SU-DHL-6 (cell line): ENCODE measurements around the gene ARHGEF3.

Source experiments
- H2AFZ ChIP-seq: fragments of 200-600 bp; sonication (generic); 2 replicates; pipeline ENCODE4 v1.6.1; 2014; ENCODE audit warnings: low read depth, mild to moderate bottlenecking, moderate library complexity, mixed read lengths, antibody characterized with exemption, low read length; ENCODE audit not compliant: severe bottlenecking
- H3F3A ChIP-seq: fragments of 200-600 bp; shearing (Covaris generic); 2 replicates; pipeline ENCODE4 v1.6.0; 2016; ENCODE audit warnings: antibody characterized with exemption, mild to moderate bottlenecking; ENCODE audit not compliant: insufficient read depth
- H3K27ac ChIP-seq: fragments of 200-600 bp; sonication (generic); 2 replicates; pipeline ENCODE4 v1.5.1; 2016; ENCODE audit warnings: low read depth, mild to moderate bottlenecking, low read length, moderate library complexity, mixed read lengths
- H3K27me3 ChIP-seq: fragments of 200-600 bp; sonication (generic), shearing (Covaris generic); 2 replicates; pipeline ENCODE4 v1.6.0; 2014; ENCODE audit warnings: mild to moderate bottlenecking, low read length
- H3K36me3 ChIP-seq: fragments of 200-600 bp; sonication (generic); 2 replicates; pipeline ENCODE4 v1.6.1; 2014; ENCODE audit warnings: mild to moderate bottlenecking, low read length, mixed read lengths
- H3K4me2 ChIP-seq: fragments of 300-600, 200-600 bp; shearing (Covaris generic), sonication (generic); 2 replicates; pipeline ENCODE4 v1.6.0; 2014; ENCODE audit warnings: low read length, low read depth, mild to moderate bottlenecking; ENCODE audit not compliant: poor library complexity, severe bottlenecking
- H3K4me3 ChIP-seq: fragments of 200-600 bp; sonication (generic); 2 replicates; pipeline ENCODE4 v1.5.1; 2014; ENCODE audit warnings: antibody characterized with exemption, low read length, mild to moderate bottlenecking, mixed read lengths; ENCODE audit not compliant: insufficient read depth, poor library complexity, severe bottlenecking
- H3K79me2 ChIP-seq: fragments of 200-600 bp; sonication (generic); 2 replicates; pipeline ENCODE4 v1.6.1; 2014; ENCODE audit warnings: mild to moderate bottlenecking, low read length, moderate library complexity; ENCODE audit not compliant: insufficient read depth
- H3K9ac ChIP-seq: fragments of 200-600 bp; sonication (generic); 2 replicates; pipeline ENCODE4 v1.7.0; 2014; ENCODE audit warnings: mild to moderate bottlenecking, low read length
- H3K9me2 ChIP-seq: fragments of 200-600 bp; sonication (generic); replicated peaks from 2 replicates; pipeline ENCODE4 v1.6.1; 2014; ENCODE audit warnings: low read length; ENCODE audit not compliant: insufficient read depth
- H3K9me3 ChIP-seq: fragments of 200-600 bp; sonication (generic); 2 replicates; pipeline ENCODE4 v1.6.1; 2014; ENCODE audit warnings: low read length, mixed read lengths; ENCODE audit not compliant: insufficient read depth
- H4K20me1 ChIP-seq: fragments of 200-600 bp; sonication (generic); 2 replicates; pipeline ENCODE4 v1.6.1; 2014; ENCODE audit warnings: low read depth, mild to moderate bottlenecking, antibody characterized with exemption, low read length, moderate library complexity, mixed read lengths
- EZH2phosphoT487 ChIP-seq: fragments of 200-600 bp; sonication (generic), shearing (Covaris generic); conservative IDR thresholded peaks from 2 replicates; pipeline ENCODE4 v1.6.1; 2018; ENCODE audit warnings: mild to moderate bottlenecking, antibody characterized with exemption, low read length, moderate library complexity, mixed read lengths
- TF ChIP-seq, protein P1 (sequence below): fragments of 200-600 bp; sonication (generic); IDR thresholded peaks from one replicate; pipeline ENCODE4 v1.5.1; 2017; ENCODE audit warnings: antibody characterized with exemption, mild to moderate bottlenecking, low read length, moderate library complexity; ENCODE audit not compliant: insufficient read depth, poor library complexity, severe bottlenecking

ARHGEF3 gene

DNA sequence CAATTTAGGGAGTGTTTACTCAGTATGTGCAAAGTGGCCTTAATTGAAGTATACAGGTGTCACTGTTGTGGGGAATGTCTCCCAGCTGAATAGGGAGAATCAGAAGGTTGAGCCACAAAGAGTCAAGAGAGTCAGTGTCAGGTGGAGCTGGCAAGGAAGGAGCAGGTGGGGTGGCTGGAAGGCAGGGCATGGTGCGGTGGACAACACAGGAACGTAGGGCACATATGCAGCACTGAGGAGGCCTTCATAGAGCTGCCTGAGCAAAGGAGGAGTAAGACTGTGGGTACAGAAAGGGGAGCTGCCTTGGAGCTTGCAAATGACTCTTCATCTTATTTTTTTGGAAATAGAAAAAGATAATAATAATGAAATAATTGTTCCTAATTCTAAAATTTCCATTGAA is 20.0 kb downstream of the ARHGEF3 start:
- peaks cover 6% of the 10 kb centered on the region for H3F3A ChIP-seq
- no peak overlapping the region for H2AFZ ChIP-seq
- no peaks in the 10 kb centered on the region for H4K20me1 ChIP-seq
- no peaks in the 10 kb centered on the region for H3K36me3 ChIP-seq
- no peaks in the 10 kb centered on the region for H3K9me2 ChIP-seq
- no peak overlapping the region for H3K9ac ChIP-seq
- H3K9me3 ChIP-seq, result no peaks in the 10 kb centered on the region
- no peaks in the 10 kb centered on the region for H3K79me2 ChIP-seq
- no peak overlapping the region for H3K4me3 ChIP-seq
- no peaks in the 10 kb centered on the region for H3K27me3 ChIP-seq
- no peak overlapping the region for H3K27ac ChIP-seq
- TF ChIP-seq EZH2phosphoT487, result no peak
- TF ChIP-seq, protein P1, sequence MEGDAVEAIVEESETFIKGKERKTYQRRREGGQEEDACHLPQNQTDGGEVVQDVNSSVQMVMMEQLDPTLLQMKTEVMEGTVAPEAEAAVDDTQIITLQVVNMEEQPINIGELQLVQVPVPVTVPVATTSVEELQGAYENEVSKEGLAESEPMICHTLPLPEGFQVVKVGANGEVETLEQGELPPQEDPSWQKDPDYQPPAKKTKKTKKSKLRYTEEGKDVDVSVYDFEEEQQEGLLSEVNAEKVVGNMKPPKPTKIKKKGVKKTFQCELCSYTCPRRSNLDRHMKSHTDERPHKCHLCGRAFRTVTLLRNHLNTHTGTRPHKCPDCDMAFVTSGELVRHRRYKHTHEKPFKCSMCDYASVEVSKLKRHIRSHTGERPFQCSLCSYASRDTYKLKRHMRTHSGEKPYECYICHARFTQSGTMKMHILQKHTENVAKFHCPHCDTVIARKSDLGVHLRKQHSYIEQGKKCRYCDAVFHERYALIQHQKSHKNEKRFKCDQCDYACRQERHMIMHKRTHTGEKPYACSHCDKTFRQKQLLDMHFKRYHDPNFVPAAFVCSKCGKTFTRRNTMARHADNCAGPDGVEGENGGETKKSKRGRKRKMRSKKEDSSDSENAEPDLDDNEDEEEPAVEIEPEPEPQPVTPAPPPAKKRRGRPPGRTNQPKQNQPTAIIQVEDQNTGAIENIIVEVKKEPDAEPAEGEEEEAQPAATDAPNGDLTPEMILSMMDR, result no peak
- H3K4me2 ChIP-seq, result no peak overlapping the region

DNA sequence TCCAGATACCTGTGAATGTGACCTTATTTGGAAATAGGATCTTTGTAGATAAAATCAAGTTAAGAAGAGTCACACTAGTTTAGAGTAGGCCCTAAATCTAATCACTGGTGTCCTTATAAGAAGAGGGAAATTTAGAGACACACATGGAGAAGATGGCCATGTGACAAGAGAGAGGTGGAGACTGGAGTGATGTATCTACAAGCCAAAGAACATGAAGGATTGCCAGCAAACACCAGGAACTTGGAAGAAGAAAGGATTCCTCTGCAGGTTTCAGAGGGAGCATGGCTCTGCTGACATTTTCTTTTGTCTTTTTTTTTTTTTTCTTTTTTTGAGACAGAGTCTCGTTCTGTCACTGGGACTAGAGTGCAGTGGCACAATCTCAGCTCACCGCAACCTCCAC is 20.8 kb downstream of the ARHGEF3 start:
- H3F3A ChIP-seq, result peaks cover 6% of the 10 kb centered on the region
- no peaks in the 10 kb centered on the region for H3K27me3 ChIP-seq
- H3K27ac ChIP-seq, result no peak overlapping the region
- H4K20me1 ChIP-seq, result no peaks in the 10 kb centered on the region
- H3K9ac ChIP-seq, result no peak overlapping the region
- no peak overlapping the region for H3K4me2 ChIP-seq
- no peak overlapping the region for H3K4me3 ChIP-seq
- H3K9me2 ChIP-seq, result no peaks in the 10 kb centered on the region
- H3K36me3 ChIP-seq, result no peaks in the 10 kb centered on the region
- H3K9me3 ChIP-seq, result no peaks in the 10 kb centered on the region
- no peaks in the 10 kb centered on the region for H3K79me2 ChIP-seq
- H2AFZ ChIP-seq, result no peak overlapping the region
- TF ChIP-seq, protein P1, result no peak
- no peak for TF ChIP-seq EZH2phosphoT487

DNA sequence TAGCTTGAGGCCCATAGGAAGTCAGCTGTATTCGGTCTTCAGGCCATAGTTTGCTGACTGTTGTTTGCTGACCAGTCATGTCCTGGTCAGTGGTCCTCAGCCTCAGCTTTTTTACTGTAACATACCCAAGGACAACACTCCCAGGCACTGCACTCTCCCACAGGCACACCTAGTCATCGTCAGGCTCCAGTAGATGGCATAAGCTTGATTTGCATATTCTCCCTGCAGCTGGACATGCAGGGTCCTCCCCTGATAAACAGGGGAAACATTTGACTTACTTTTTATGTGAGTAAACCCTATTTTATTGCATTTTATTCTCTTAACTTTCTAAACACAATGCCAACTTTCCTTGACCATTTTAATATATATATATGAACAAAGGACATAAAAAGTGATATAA is 22.9 kb downstream of the ARHGEF3 start:
- H3K9ac ChIP-seq, result no peak overlapping the region
- H3K4me2 ChIP-seq, result no peak overlapping the region
- no peaks in the 10 kb centered on the region for H3K9me2 ChIP-seq
- peaks cover 6% of the 10 kb centered on the region for H3F3A ChIP-seq
- H4K20me1 ChIP-seq, result no peaks in the 10 kb centered on the region
- H2AFZ ChIP-seq, result no peak overlapping the region
- H3K4me3 ChIP-seq, result no peak overlapping the region
- no peaks in the 10 kb centered on the region for H3K36me3 ChIP-seq
- no peak overlapping the region for H3K27ac ChIP-seq
- H3K9me3 ChIP-seq, result no peaks in the 10 kb centered on the region
- no peaks in the 10 kb centered on the region for H3K79me2 ChIP-seq
- TF ChIP-seq EZH2phosphoT487, result no peak
- TF ChIP-seq, protein P1, result no peak
- no peaks in the 10 kb centered on the region for H3K27me3 ChIP-seq
